IMR-90 (cell line): ENCODE data around the gene QARS1. TPM values are rescaled to one million over a fixed set of nuclear protein-coding genes. Genes with fewer than 3 reads are reported as not detected.

ENCODE experiments used
- ATAC-seq: fragments of 200-7000 bp; cut with Tn5 transposase; 2 replicates; pipeline ENCODE4 v1.9.1; 2020; ENCODE audit warnings: low read depth, mild to moderate bottlenecking, moderate library complexity
- BruUV-seq: library from RNA; stranded (reverse); fragments of 400-500 nt; replicated peaks from 2 replicates; lab custom pipeline; 2021; lab: Mats Ljungman, UMichigan
- CTCF ChIA-PET: fragments of 300-600 bp; formaldehyde crosslinking; extraction: SDS; loops from one replicate; lab custom pipeline; 2021; ENCODE audit warnings: antibody characterized with exemption; lab: Yijun Ruan, JAX
- POLR2A ChIA-PET: fragments of 300-600 bp; sonication (Branson Sonifier 250); formaldehyde crosslinking; loops from one replicate; lab custom pipeline; 2022; ENCODE audit warnings: antibody characterized with exemption; ENCODE audit not compliant: unreplicated experiment; lab: Charles Lee
- DNase-seq: peaks from one replicate; pipeline ENCODE4 v3.0.0; 2013
- H2AFZ ChIP-seq: replicated peaks from 2 replicates; pipeline ENCODE3; 2013; ENCODE audit warnings: low read length, mild to moderate bottlenecking; ENCODE audit not compliant: poor library complexity
- H2AK5ac ChIP-seq: 2 replicates; pipeline ENCODE4 v1.6.1; 2013; ENCODE audit warnings: low read depth, low read length, inconsistent platforms
- H2AK9ac ChIP-seq: replicated peaks from 2 replicates; pipeline ENCODE3; 2013; ENCODE audit warnings: mild to moderate bottlenecking, low read depth, low read length, moderate library complexity; ENCODE audit not compliant: poor library complexity
- H2BK120ac ChIP-seq: 2 replicates; pipeline ENCODE4 v1.6.1; 2013; ENCODE audit warnings: low read depth, low read length, inconsistent platforms
- H2BK15ac ChIP-seq: 3 replicates; pipeline ENCODE4 v1.6.1; 2013; ENCODE audit warnings: low read depth, low read length, inconsistent platforms
- H2BK20ac ChIP-seq: 2 replicates; pipeline ENCODE4 v1.6.1; 2013; ENCODE audit warnings: low read depth, mild to moderate bottlenecking, inconsistent platforms, low read length, moderate library complexity
- H2BK5ac ChIP-seq: 2 replicates; pipeline ENCODE4 v1.6.1; 2013; ENCODE audit warnings: mild to moderate bottlenecking, low read depth, low read length, inconsistent platforms; ENCODE audit not compliant: poor library complexity, severe bottlenecking
- H3K14ac ChIP-seq: replicated peaks from 2 replicates; pipeline ENCODE4 v1.6.1; 2013; ENCODE audit warnings: low read depth, low read length, inconsistent platforms
- H3K18ac ChIP-seq: 2 replicates; pipeline ENCODE4 v1.6.1; 2013; ENCODE audit warnings: low read depth, low read length, control low read depth
- H3K23ac ChIP-seq: 2 replicates; pipeline ENCODE4 v1.6.1; 2013; ENCODE audit warnings: low read depth, low read length, inconsistent platforms
- H3K27ac ChIP-seq: 2 replicates; pipeline ENCODE4 v1.5.1; 2013; ENCODE audit warnings: mild to moderate bottlenecking, control low read depth, low read length; ENCODE audit not compliant: insufficient read depth
- H3K27me3 ChIP-seq: 2 replicates; pipeline ENCODE4 v1.6.1; 2013; ENCODE audit warnings: low read length; ENCODE audit not compliant: control insufficient read depth, insufficient read depth
- H3K36me3 ChIP-seq: 2 replicates; pipeline ENCODE4 v1.6.1; 2013; ENCODE audit warnings: low read length, mixed read lengths; ENCODE audit not compliant: control insufficient read depth, insufficient read depth
- H3K4ac ChIP-seq: 2 replicates; pipeline ENCODE4 v1.6.1; 2013; ENCODE audit warnings: low read depth, low read length, inconsistent platforms
- H3K4me1 ChIP-seq: 2 replicates; pipeline ENCODE4 v1.6.1; 2013; ENCODE audit warnings: low read length, mixed read lengths; ENCODE audit not compliant: control insufficient read depth, insufficient read depth
- H3K4me2 ChIP-seq: 2 replicates; pipeline ENCODE4 v1.6.1; 2013; ENCODE audit warnings: low read depth, mild to moderate bottlenecking, control low read depth, low read length, moderate library complexity
- H3K4me3 ChIP-seq: 2 replicates; pipeline ENCODE4 v1.5.1; 2013; ENCODE audit warnings: low read depth, mild to moderate bottlenecking, control low read depth, low read length, moderate library complexity; ENCODE audit not compliant: insufficient read depth
- H3K56ac ChIP-seq: 2 replicates; pipeline ENCODE4 v1.6.1; 2013; ENCODE audit warnings: low read length, inconsistent platforms; ENCODE audit not compliant: insufficient read depth; ENCODE audit errors: extremely low read depth
- H3K79me1 ChIP-seq, 2 experiments: 2 replicates each; pipeline ENCODE4 v1.6.1; 2013; ENCODE audit warnings: low read length in 2 of 2, inconsistent platforms in 1 of 2, low read depth in 1 of 2
- H3K9ac ChIP-seq: 2 replicates; pipeline ENCODE4 v1.6.1; 2013; ENCODE audit warnings: low read depth, low read length, control low read depth
- H3K9me1 ChIP-seq: 2 replicates; pipeline ENCODE4 v1.6.1; 2013; ENCODE audit warnings: low read length, inconsistent platforms; ENCODE audit not compliant: insufficient read depth
- H3K9me3 ChIP-seq: 2 replicates; pipeline ENCODE4 v1.6.1; 2013; ENCODE audit warnings: low read length; ENCODE audit not compliant: control insufficient read depth, insufficient read depth
- H4K20me1 ChIP-seq: 2 replicates; pipeline ENCODE4 v1.6.1; 2013; ENCODE audit warnings: low read length, inconsistent platforms; ENCODE audit not compliant: insufficient read depth
- H4K5ac ChIP-seq: 2 replicates; pipeline ENCODE4 v1.6.1; 2013; ENCODE audit warnings: mild to moderate bottlenecking, low read depth, low read length, control low read depth
- H4K8ac ChIP-seq, 2 experiments: 2 replicates each; pipeline ENCODE4 v1.6.1; 2013; ENCODE audit warnings: low read depth in 2 of 2, low read length in 2 of 2, control low read depth in 1 of 2, inconsistent platforms in 1 of 2
- H4K91ac ChIP-seq: 2 replicates; pipeline ENCODE4 v1.6.1; 2013; ENCODE audit warnings: low read depth, low read length, inconsistent platforms; ENCODE audit not compliant: insufficient read depth
- MAFK ChIP-seq: IDR thresholded peaks from 2 replicates; pipeline ENCODE4 v1.6.1; 2012; ENCODE audit warnings: low read depth, low read length, improper control_type of control experiment
- MAZ ChIP-seq: IDR thresholded peaks from 2 replicates; pipeline ENCODE4 v1.6.1; 2012; ENCODE audit warnings: low read depth, mild to moderate bottlenecking, low read length, improper control_type of control experiment, moderate library complexity, borderline replicate concordance
- POLR2A ChIP-seq: IDR thresholded peaks from 2 replicates; pipeline ENCODE4 v1.6.1; 2012; ENCODE audit warnings: mild to moderate bottlenecking, low read depth, low read length
- WGBS, 2 experiments: methylation state at CpG; one replicate each; pipeline versions ENCODE4 v1.1.5 to v1.1.7; 2013; ENCODE audit warnings: missing lambda C conversion rate in 2 of 2; ENCODE audit not compliant: insufficient read length in 1 of 2; ENCODE audit errors: extremely low coverage in 2 of 2; 5-methylcytosine and 5-hydroxymethylcytosine counted together
- dilution Hi-C: fragments of 300-500 bp; cut with HindIII; formaldehyde crosslinking; loops from one replicate; pipeline ENCODE4 v1.14.3; 2018; ENCODE audit warnings: low sequenced_read_pairs; ENCODE audit not compliant: unreplicated experiment
- in situ Hi-C: fragments of 300-500 bp; cut with MboI; formaldehyde crosslinking; loops from 3 replicates; pipeline ENCODE4 v1.14.3; 2019; ENCODE audit warnings: low sequenced_read_pairs, inconsistent platforms, mixed read lengths
- intact Hi-C: fragments of 100-400 bp; cut with micrococcal nuclease; formaldehyde crosslinking; loops from 2 replicates; pipeline ENCODE4 v1.10.0; 2022
- polyA plus RNA-seq, 3 experiments: library from polyadenylated mRNA; depleted of rRNA; stranded (reverse); fragments of >200 nt; gene quantifications; 2 replicates each; pipeline ENCODE4 v1.2.3, GENCODE V29; 2012; ENCODE audit warnings: low replicate concordance in 1 of 3
- total RNA-seq: library from RNA; depleted of rRNA; stranded (reverse); fragments of >200 nt; gene quantifications from 2 replicates; pipeline ENCODE4 v1.2.3, GENCODE V29; 2012

Gene QARS1
- total and polyA plus RNA-seq, 2 of the 4 experiments (the other 2 are of a cell fraction), result 354 to 396 TPM

DNA sequence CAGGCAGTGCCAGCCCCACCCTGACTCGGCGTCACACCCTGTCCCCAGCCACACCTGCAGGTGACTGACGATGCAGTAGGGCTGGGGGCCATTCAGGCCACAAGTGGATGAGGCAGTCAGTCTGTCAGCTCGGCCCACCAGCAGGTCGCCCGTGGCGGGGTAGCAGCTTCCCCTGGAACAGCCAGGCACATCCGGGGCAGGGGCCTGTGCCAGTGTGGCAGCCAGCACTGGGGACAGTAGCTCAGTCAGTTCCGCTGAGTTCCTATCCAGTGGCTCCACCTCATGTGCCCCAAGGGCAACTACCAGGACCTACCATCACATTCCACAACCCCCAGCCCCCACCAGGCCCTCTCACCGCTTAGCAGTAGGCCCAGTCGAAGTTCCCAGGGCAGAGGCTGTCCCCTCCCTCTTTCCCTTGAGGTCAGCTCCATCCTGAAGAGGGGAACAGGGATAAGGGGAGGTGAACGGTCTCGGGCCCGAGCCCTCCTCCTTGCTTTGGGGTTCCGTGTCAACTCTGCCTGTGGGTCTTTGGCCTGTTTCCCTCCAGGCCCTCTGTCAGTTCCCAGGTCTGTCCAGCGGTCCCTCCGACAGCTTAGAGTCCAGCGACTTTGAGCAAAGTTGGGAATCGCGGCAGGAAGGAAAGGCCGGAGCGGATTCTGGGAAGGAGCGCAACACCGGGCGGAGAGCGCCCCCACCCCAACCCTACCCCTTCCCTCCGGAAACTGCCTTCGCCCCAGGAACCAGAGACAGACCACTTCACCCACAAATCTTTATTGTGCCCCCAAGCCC lies 28.1 kb upstream of the QARS1 start, which contains the start of gene LAMB2:
Gene LAMB2 (minus strand): TSS at position 614 of the 789 bp plus-strand sequence. CDS start 183 bp downstream, at position 431.
- Histone ChIP-seq H3K18ac (peak within 1 kb of the TSS; percentile 97), H4K91ac (peak within 1 kb of the TSS; percentile 99), H4K20me1 (peaks cover 12% of the 10 kb centered on the region), H2BK5ac (peak within 1 kb of the TSS; percentile 97), H3K9ac (peak within 1 kb of the TSS; percentile 97), H3K4me2 (peak within 1 kb of the TSS; percentile 88), H2BK20ac (peak within 1 kb of the TSS; percentile 65), H3K4me3 (peak within 1 kb of the TSS; percentile 68), H3K27ac (peak within 1 kb of the TSS; percentile 99), H2AFZ (peak within 1 kb of the TSS; percentile 97), H3K9me1 (peaks cover 37% of the 10 kb centered on the region), H4K8ac (peak within 1 kb of the TSS; percentile 83 to 97), H3K36me3 (peaks cover 37% of the 10 kb centered on the region), H3K79me1 (peaks cover 18 to 62% of the 10 kb centered on the region in 2 experiments), H2AK5ac (peak within 1 kb of the TSS; percentile 97), H3K27me3 (no peaks in the 10 kb centered on the region), H3K14ac (peak within 1 kb of the TSS; percentile 98), H2BK15ac (peak within 1 kb of the TSS; percentile 67; the same call in 2 of the 3 replicates), H3K4ac (peak within 1 kb of the TSS; percentile 98), H4K5ac (peak within 1 kb of the TSS; percentile 98), H3K56ac (peak within 1 kb of the TSS; percentile 94), H3K23ac (peak within 1 kb of the TSS; percentile 88), H2BK120ac (peak within 1 kb of the TSS; percentile 70), H3K4me1 (peaks cover 9% of the 10 kb centered on the region), H3K9me3 (no peaks in the 10 kb centered on the region), H2AK9ac (peak within 1 kb of the TSS; percentile 99)
- intact Hi-C loops, result loop anchor here (2.0 kb wide), 1 partner anchor 144 kb away; the partner anchor contains the start of gene C3orf62
- in situ Hi-C loops, result no loop called here
- dilution Hi-C loops, result no loop called here
- peak; percentile 74 for DNase-seq
- TF ChIP-seq MAFK (no peak), POLR2A (peak; percentile 45; the same call in 1 of the 2 replicates), MAZ (peak; percentile 90; the same call in 1 of the 2 replicates)
- ChIA-PET CTCF (no interaction called here), POLR2A (interaction anchor here (0.5 to 1.2 kb wide), 5 partner anchors 12 to 229 kb away, joined by 3 to 7 read pairs (median 3); partner anchors contain the start of gene USP19)
- 1% methylated on average over 12 of the region's 28 CpGs; no CpG with 5 or more reads in 1 of the 2 experiments for WGBS, 2 experiments
- ATAC-seq, result peak; percentile 83
- TSS peak; percentile 97 for BruUV-seq
